SK-N-SH (cell line): ENCODE data around the gene FOXK1. TPM values are rescaled to one million over a fixed set of nuclear protein-coding genes. Genes with fewer than 3 reads are reported as not detected.

Experiments used
- CTCF ChIA-PET: fragments of 300-600, 350-600 bp; formaldehyde crosslinking; extraction: SDS; loops from one replicate; lab custom pipeline; 2021; lab: Yijun Ruan, JAX
- POLR2A ChIA-PET: fragments of 350-600 bp; sonication (Branson Sonifier 250); formaldehyde crosslinking; extraction: SDS; loops from one replicate; lab custom pipeline; 2020; ENCODE audit warnings: antibody characterized with exemption, inconsistent platforms; lab: Yijun Ruan, JAX
- DNase-seq: peaks from one replicate; pipeline ENCODE4 v3.0.0; 2012
- H2AFZ ChIP-seq: fragments of 200-600 bp; sonication (generic); 2 replicates; pipeline ENCODE4 v1.8.1; 2016; ENCODE audit warnings: antibody characterized with exemption, mild to moderate bottlenecking, low read depth
- H3F3A ChIP-seq: fragments of 200-600 bp; sonication (generic); replicated peaks from 2 replicates; pipeline ENCODE3; 2016; ENCODE audit warnings: antibody characterized with exemption, mild to moderate bottlenecking; ENCODE audit not compliant: insufficient read depth
- H3K27ac ChIP-seq, 2 experiments: fragments of 200-500 bp in 1 of 2; fragments of 200-600 bp in 1 of 2; sonication (Bioruptor generic) in 1 of 2; sonication (generic), shearing (Covaris generic) in 1 of 2; 2 replicates each; pipeline versions ENCODE4 v1.5.1 to v1.6.1; 2014 to 2016; ENCODE audit warnings: low read depth in 2 of 2, inconsistent platforms in 1 of 2, low read length in 1 of 2, mild to moderate bottlenecking in 1 of 2, mixed read lengths in 1 of 2
- H3K27me3 ChIP-seq: fragments of 200-600 bp; sonication (generic), shearing (Covaris generic); 2 replicates; pipeline ENCODE4 v1.6.1; 2016; ENCODE audit warnings: mixed run types; ENCODE audit not compliant: insufficient read depth
- H3K36me3 ChIP-seq, 2 experiments: fragments of 200-500 bp in 1 of 2; fragments of 200-600 bp in 1 of 2; sonication (Bioruptor generic) in 1 of 2; sonication (generic) in 1 of 2; replicated peaks in 1 of 2; 2 replicates each; pipeline versions ENCODE3 to v1.5.1; 2014 to 2016; ENCODE audit warnings: low read length in 1 of 2, mild to moderate bottlenecking in 1 of 2; ENCODE audit not compliant: insufficient read depth in 2 of 2, control insufficient read depth in 1 of 2
- H3K4me1 ChIP-seq, 2 experiments: fragments of 200-500 bp in 1 of 2; fragments of 200-600 bp in 1 of 2; sonication (Bioruptor generic) in 1 of 2; sonication (generic), shearing (Covaris generic) in 1 of 2; 2 replicates each; pipeline versions ENCODE4 v1.5.1 to v1.6.1; 2014 to 2016; ENCODE audit warnings: low read depth in 1 of 2, low read length in 1 of 2, mixed run types in 1 of 2; ENCODE audit not compliant: insufficient read depth in 2 of 2, control insufficient read depth in 1 of 2
- H3K4me2 ChIP-seq: fragments of 200-600 bp; sonication (generic), shearing (Covaris generic); 2 replicates; pipeline ENCODE4 v1.6.1; 2017; ENCODE audit warnings: mixed run types
- H3K4me3 ChIP-seq, 2 experiments: fragments of 200-500 bp in 1 of 2; fragments of 200-600 bp in 1 of 2; sonication (Bioruptor generic) in 1 of 2; sonication (generic), shearing (Covaris generic) in 1 of 2; 2 replicates each; pipeline versions ENCODE4 v1.5.1 to v1.8.1; 2014 to 2016; ENCODE audit warnings: low read depth in 2 of 2, inconsistent platforms in 1 of 2, low read length in 1 of 2, mild to moderate bottlenecking in 1 of 2, mixed read lengths in 1 of 2, moderate library complexity in 1 of 2
- H3K79me2 ChIP-seq: fragments of 200-600 bp; sonication (generic); 2 replicates; pipeline ENCODE4 v1.8.1; 2017; ENCODE audit warnings: mild to moderate bottlenecking; ENCODE audit not compliant: insufficient read depth
- H3K9ac ChIP-seq: fragments of 200-600 bp; sonication (generic); 2 replicates; pipeline ENCODE4 v1.6.1; 2017; ENCODE audit warnings: mixed run types
- H3K9me2 ChIP-seq: fragments of 200-600 bp; sonication (generic); 2 replicates; pipeline ENCODE4 v1.6.1; 2017; ENCODE audit warnings: mixed run types
- H3K9me3 ChIP-seq: fragments of 200-600 bp; sonication (generic); 2 replicates; pipeline ENCODE4 v1.6.1; 2017; ENCODE audit warnings: mixed run types, mild to moderate bottlenecking, moderate library complexity
- H4K20me1 ChIP-seq: fragments of 200-600 bp; sonication (generic); 2 replicates; pipeline ENCODE4 v1.6.1; 2017; ENCODE audit warnings: mild to moderate bottlenecking, mixed run types; ENCODE audit not compliant: insufficient read depth
- EP300 ChIP-seq, 2 experiments: IDR thresholded peaks; 2 replicates each; pipeline versions ENCODE4 v1.4.0 to v1.6.1; 2012; ENCODE audit warnings: borderline replicate concordance in 1 of 2, low read depth in 1 of 2, low read length in 1 of 2
- EZH2phosphoT487 ChIP-seq: fragments of 200-600 bp; sonication (generic); IDR thresholded peaks from 2 replicates; pipeline ENCODE4 v1.6.1; 2017; ENCODE audit warnings: low read depth, mixed run types, mild to moderate bottlenecking, antibody characterized with exemption, moderate library complexity, borderline replicate concordance
- GABPA ChIP-seq: IDR thresholded peaks from 2 replicates; pipeline ENCODE4 v1.4.0; 2012; ENCODE audit warnings: low read depth, mild to moderate bottlenecking
- JUND ChIP-seq: IDR thresholded peaks from 2 replicates; pipeline ENCODE4 v1.4.0; 2012
- MAX ChIP-seq: IDR thresholded peaks from 2 replicates; pipeline ENCODE4 v1.4.0; 2012; ENCODE audit warnings: low read depth
- MEF2A ChIP-seq: IDR thresholded peaks from 2 replicates; pipeline ENCODE4 v1.4.0; 2012; ENCODE audit warnings: low read depth, borderline replicate concordance
- MXI1 ChIP-seq: IDR thresholded peaks from 2 replicates; pipeline ENCODE4 v1.6.1; 2012; ENCODE audit warnings: mild to moderate bottlenecking, low read depth, low read length, improper control_type of control experiment
- REST ChIP-seq: IDR thresholded peaks from 2 replicates; pipeline ENCODE4 v1.6.1; 2012; ENCODE audit warnings: mild to moderate bottlenecking, low read depth, low read length, moderate library complexity
- SIN3A ChIP-seq: IDR thresholded peaks from 2 replicates; pipeline ENCODE4 v1.6.1; 2012; ENCODE audit warnings: low read depth, mild to moderate bottlenecking, low read length, moderate library complexity, borderline replicate concordance
- SMC3 ChIP-seq: IDR thresholded peaks from 2 replicates; pipeline ENCODE4 v1.6.1; 2012; ENCODE audit warnings: low read depth, low read length, improper control_type of control experiment
- TEAD4 ChIP-seq: IDR thresholded peaks from 2 replicates; pipeline ENCODE4 v1.4.0; 2012; ENCODE audit warnings: mild to moderate bottlenecking, borderline replicate concordance; ENCODE audit not compliant: insufficient read depth
- USF1 ChIP-seq: IDR thresholded peaks from 2 replicates; pipeline ENCODE4 v1.4.0; 2012; ENCODE audit warnings: low read depth, borderline replicate concordance
- ZBTB33 ChIP-seq: IDR thresholded peaks from 2 replicates; pipeline ENCODE4 v1.4.0; 2012; ENCODE audit warnings: low read depth, borderline replicate concordance
- WGBS: methylation state at CpG from one replicate; pipeline ENCODE4 v1.1.6; 2017; ENCODE audit warnings: low lambda C conversion rate; 5-methylcytosine and 5-hydroxymethylcytosine counted together
- polyA plus RNA-seq, 3 experiments: library from polyadenylated mRNA; depleted of rRNA; stranded (reverse); fragments of >200 nt; gene quantifications; 2 replicates each; pipeline ENCODE4 v1.2.3, GENCODE V29; 2012

FOXK1 gene
- polyA plus RNA-seq, 1 of the 3 experiments (the other 2 are of a cell fraction) = 4.7 TPM

- ChIA-PET CTCF (interaction anchor here (0.6 to 2.1 kb wide), 6 partner anchors 9 to 113 kb away, joined by 3 to 5 read pairs (median 4); no protein-coding TSS in a partner anchor), POLR2A (interaction anchor here (1.2 kb wide), 2 partner anchors 14 to 83 kb away, joined by 3 to 5 read pairs; no protein-coding TSS in a partner anchor)
- peaks cover 88% of the 10 kb centered on the region for H3K79me2 ChIP-seq
- H3K4me3 ChIP-seq = peak overlapping the region; percentile 30 to 47
- H2AFZ ChIP-seq = no peak overlapping the region
- peak overlapping the region; percentile 70 for H3K4me2 ChIP-seq
- 77% methylated on average over 6 of the region's 6 CpGs for WGBS
- H4K20me1 ChIP-seq = peaks cover 18% of the 10 kb centered on the region
- no peaks in the 10 kb centered on the region for H3K27me3 ChIP-seq
- H3K4me1 ChIP-seq = peaks cover 0 to 14% of the 10 kb centered on the region in 2 experiments; a peak in 1 of 4 replicates
- H3K9me2 ChIP-seq = no peaks in the 10 kb centered on the region
- TF ChIP-seq SMC3 (no peak), ZBTB33 (no peak), REST (no peak), EZH2phosphoT487 (no peak), MEF2A (no peak)
- DNase-seq = peak; percentile 67
- no peaks in the 10 kb centered on the region for H3F3A ChIP-seq
- peak overlapping the region; percentile 57; the same call in 1 of the 2 replicates for H3K9ac ChIP-seq
- H3K36me3 ChIP-seq = no peaks in the 10 kb centered on the region
- H3K9me3 ChIP-seq = no peaks in the 10 kb centered on the region
- peak overlapping the region; percentile 47 to 77; a peak in 3 of 4 replicates for H3K27ac ChIP-seq
Observed at GRCh38 chr7:4724648-4725013, 42.5 kb downstream of the FOXK1 start.

DNA sequence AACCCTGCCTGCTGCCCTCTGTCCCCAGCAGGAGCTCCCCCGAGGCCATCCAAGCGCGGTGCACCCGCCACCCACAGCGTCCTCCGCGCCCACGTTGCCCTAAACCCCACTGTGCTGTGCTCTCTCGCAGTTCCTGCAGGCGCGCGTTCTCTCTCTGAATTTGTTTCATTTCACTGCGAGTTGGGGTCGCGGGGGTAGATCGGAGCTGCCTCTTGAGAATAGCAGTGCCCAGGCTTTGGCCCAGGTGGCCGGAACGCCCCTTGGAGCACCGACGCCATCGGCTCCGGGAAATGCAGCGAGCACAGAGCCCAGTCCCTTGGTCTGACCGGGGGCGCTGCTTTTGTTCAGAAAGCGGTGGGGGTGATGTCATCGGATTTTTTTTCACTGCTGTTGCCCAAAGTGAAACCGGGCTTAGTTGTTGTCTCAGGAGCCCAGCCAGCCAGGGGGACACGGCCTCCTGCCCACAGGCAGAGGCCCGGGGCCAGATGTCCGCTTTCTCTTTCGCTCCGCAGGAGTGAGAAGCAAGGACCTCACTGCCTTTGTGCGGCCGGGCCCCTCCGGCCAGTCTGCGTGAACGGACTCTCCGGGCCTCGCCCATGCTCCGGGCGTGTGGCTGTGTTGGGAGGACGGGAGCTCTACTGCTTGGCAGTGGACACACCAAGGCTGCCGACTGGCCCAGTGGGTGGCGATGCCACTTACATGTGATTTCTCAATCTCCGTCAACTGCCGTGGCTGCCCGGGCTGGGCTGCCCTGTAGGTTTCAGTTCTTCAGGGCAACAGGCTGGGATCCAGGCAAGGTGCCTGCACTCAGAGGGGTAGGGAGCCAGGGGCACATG is 43.1 kb downstream of the FOXK1 start:
- Histone ChIP-seq H3K27me3 (no peaks in the 10 kb centered on the region), H2AFZ (peak overlapping the region; percentile 31; the same call in 1 of the 2 replicates), H3K4me1 (peaks cover 0 to 14% of the 10 kb centered on the region in 2 experiments; a peak in 1 of 4 replicates), H4K20me1 (peaks cover 12% of the 10 kb centered on the region), H3K79me2 (peaks cover 88% of the 10 kb centered on the region), H3K9ac (peak overlapping the region; percentile 57)
- DNase-seq = peak; percentile 73
- TF ChIP-seq TEAD4 (no peak), JUND (no peak), MXI1 (0 out of 2 replicates have a peak, but pooled peaks have one; percentile 17), GABPA (no peak), EP300 (IDR thresholded peaks at IDR 0.05; ENCODE audit: borderline replicate concordance in 1 of 2, low read depth in 1 of 2, low read length in 1 of 2) (no peak), USF1 (no peak), MAX (peak; percentile 44; the same call in 1 of the 2 replicates), SIN3A (no peak)
- TF ChIP-seq, all 33 proteins: peak for 2
- Histone ChIP-seq H3K9me3 (no peaks in the 10 kb centered on the region), H3K4me2 (peak overlapping the region; percentile 70), H3K36me3 (no peaks in the 10 kb centered on the region), H3K4me3 (peak overlapping the region; percentile 30 to 47), H3K27ac (peak overlapping the region; percentile 47 to 77), H3F3A (no peaks in the 10 kb centered on the region), H3K9me2 (no peaks in the 10 kb centered on the region)
- WGBS = 61% methylated on average over 33 of the region's 48 CpGs
- ChIA-PET CTCF (interaction anchor here (0.6 to 2.1 kb wide), 7 partner anchors 8 to 114 kb away, joined by 3 to 5 read pairs (median 4); no protein-coding TSS in a partner anchor), POLR2A (interaction anchor here (1.2 kb wide), 2 partner anchors 13 to 83 kb away, joined by 3 to 5 read pairs; no protein-coding TSS in a partner anchor)
